HG03139 (cell line): ENCODE results near the gene APMAP.
"Not testable (repeated sequence)": the region's sequence is repeated elsewhere in the genome, so short reads cannot be mapped to it uniquely, and the experiment has no call there.

Experiments
- ATAC-seq: cut with Tn5 transposase; IDR thresholded peaks from one replicate; pipeline ENCODE4 v1.9.1; 2021; ENCODE audit not compliant: unreplicated experiment

APMAP gene

GRCh38 chr20:24954151-24954550 lies 38.4 kb downstream of the APMAP start:
- ATAC-seq, result no peak

- no peak for ATAC-seq
Measured at GRCh38 chr20:24953621-24954133, 38.9 kb downstream of the APMAP start.

GRCh38 chr20:24953209-24953575 lies 39.4 kb downstream of the APMAP start:
- ATAC-seq, result no peak

- ATAC-seq, result no peak
Measured at GRCh38 chr20:24952376-24953208, 40.0 kb downstream of the APMAP start.

GRCh38 chr20:24951536-24952083 lies 40.9 kb downstream of the APMAP start:
- ATAC-seq, result no peak

- ATAC-seq, result no peak
Measured at GRCh38 chr20:24950836-24951525, 41.6 kb downstream of the APMAP start.

- no peak for ATAC-seq
Measured at GRCh38 chr20:24950128-24950835, 42.3 kb downstream of the APMAP start.

GRCh38 chr20:24949756-24950127 lies 42.8 kb downstream of the APMAP start:
- no peak for ATAC-seq

- ATAC-seq, result peak; percentile 52
Measured at GRCh38 chr20:24948939-24949679, 43.4 kb downstream of the APMAP start, which contains the start of gene CST7. Gene CST7, plus strand, starts transcription at chr20:24949269. Its CDS starts 237 bp downstream, at chr20:24949506.

- not testable (repeated sequence) for ATAC-seq
Measured at GRCh38 chr20:24948396-24948938, 44.1 kb downstream of the APMAP start.

GRCh38 chr20:24946376-24946775 lies 46.2 kb downstream of the APMAP start:
- ATAC-seq, result not testable (repeated sequence)

GRCh38 chr20:24943731-24944130 lies 48.8 kb downstream of the APMAP start:
- no peak for ATAC-seq

- ATAC-seq, result no peak
Measured at GRCh38 chr20:24943196-24943595, 49.4 kb downstream of the APMAP start.

GRCh38 chr20:24942679-24943078 lies 49.9 kb downstream of the APMAP start:
- ATAC-seq, result no peak

- ATAC-seq, result no peak
Measured at GRCh38 chr20:24939036-24939435, 53.5 kb downstream of the APMAP start.

GRCh38 chr20:24938498-24938897 lies 54.1 kb downstream of the APMAP start:
- no peak for ATAC-seq

- ATAC-seq, result no peak
Measured at GRCh38 chr20:24937579-24937978, 55.0 kb downstream of the APMAP start.

- ATAC-seq, result no peak
Measured at GRCh38 chr20:24936526-24937407, 55.8 kb downstream of the APMAP start.
